Measurements from ENCODE around the gene TRAPPC1. TPM values are rescaled to one million over a fixed set of nuclear protein-coding genes. Genes with fewer than 3 reads are reported as not detected.

TRAPPC1 gene
- total and polyA plus RNA-seq, 4 donors, result 15.9 to 96.9 (median 57.2) TPM

DNA sequence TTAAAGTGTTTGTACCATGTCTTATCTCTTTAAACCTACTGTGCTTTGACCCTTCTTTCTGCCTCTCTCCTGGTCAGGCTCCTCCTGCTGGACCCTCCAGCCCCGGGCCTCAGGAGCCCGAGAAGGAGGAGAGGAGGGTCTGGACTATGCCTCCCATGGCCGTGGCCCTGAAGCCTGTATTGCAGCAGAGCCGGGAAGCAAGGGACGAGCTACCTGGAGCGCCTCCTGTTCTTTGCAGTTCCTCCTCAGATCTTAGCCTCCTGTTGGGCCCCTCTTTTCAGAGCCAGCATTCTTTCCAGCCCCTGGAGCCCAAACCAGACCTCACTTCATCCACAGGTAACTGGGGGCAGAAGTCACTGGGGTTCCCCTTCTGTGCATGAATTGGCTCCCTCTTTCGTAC lies 13.9 kb upstream of the TRAPPC1 start:
- no peak for DNase-seq (ENCODE audit: low spot score)
- TF ChIP-seq RAD21 (IDR thresholded peaks at IDR 0.05) (no peak), EGR1 (IDR thresholded peaks at IDR 0.05; ENCODE audit: low read depth in 2 of 2) (no peak), FOXA2 (IDR thresholded peaks at IDR 0.05) (no peak)
- TF ChIP-seq, protein P1, sequence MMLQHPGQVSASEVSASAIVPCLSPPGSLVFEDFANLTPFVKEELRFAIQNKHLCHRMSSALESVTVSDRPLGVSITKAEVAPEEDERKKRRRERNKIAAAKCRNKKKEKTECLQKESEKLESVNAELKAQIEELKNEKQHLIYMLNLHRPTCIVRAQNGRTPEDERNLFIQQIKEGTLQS (IDR thresholded peaks at IDR 0.05), result no peak

DNA sequence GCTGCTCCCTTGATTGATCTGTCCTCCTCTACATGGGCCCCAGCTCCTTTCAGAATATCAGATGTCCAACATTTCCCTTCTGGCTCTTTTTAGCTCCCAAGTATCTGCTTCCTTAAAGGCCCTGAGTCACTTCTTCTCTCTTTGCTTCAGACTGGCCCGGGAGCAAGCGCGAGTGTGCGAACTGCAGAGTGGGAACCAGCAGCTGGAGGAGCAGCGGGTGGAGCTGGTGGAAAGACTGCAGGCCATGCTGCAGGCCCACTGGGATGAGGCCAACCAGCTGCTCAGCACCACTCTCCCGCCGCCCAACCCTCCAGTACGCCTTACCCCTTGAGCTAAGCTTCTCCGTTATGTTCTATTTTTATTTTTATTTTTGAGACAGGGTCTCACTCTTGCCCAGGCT lies 12.6 kb upstream of the TRAPPC1 start:
- TF ChIP-seq, protein P1 (IDR thresholded peaks at IDR 0.05), result no peak
- TF ChIP-seq HNF4G (IDR thresholded peaks at IDR 0.05) (no peak), JUND (IDR thresholded peaks at IDR 0.05) (no peak), SP1 (IDR thresholded peaks at IDR 0.05) (no peak), RAD21 (IDR thresholded peaks at IDR 0.05) (no peak), FOXA1 (IDR thresholded peaks at IDR 0.05) (no peak), RXRA (IDR thresholded peaks at IDR 0.05) (no peak), GABPA (IDR thresholded peaks at IDR 0.05 in 1 of 2, conservative IDR thresholded peaks at IDR 0.05 in 1 of 2) (no peak), TAF1 (conservative IDR thresholded peaks at IDR 0.05) (no peak), NR2F2 (IDR thresholded peaks at IDR 0.05) (no peak), FOXA2 (IDR thresholded peaks at IDR 0.05) (no peak), EGR1 (IDR thresholded peaks at IDR 0.05; ENCODE audit: low read depth in 2 of 2) (no peak), YY1 (IDR thresholded peaks at IDR 0.05) (no peak), HNF4A (conservative IDR thresholded peaks at IDR 0.05) (no peak)
- TF ChIP-seq, protein P2, sequence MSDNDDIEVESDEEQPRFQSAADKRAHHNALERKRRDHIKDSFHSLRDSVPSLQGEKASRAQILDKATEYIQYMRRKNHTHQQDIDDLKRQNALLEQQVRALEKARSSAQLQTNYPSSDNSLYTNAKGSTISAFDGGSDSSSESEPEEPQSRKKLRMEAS (IDR thresholded peaks at IDR 0.05), result no peak
- TF ChIP-seq, protein P3, sequence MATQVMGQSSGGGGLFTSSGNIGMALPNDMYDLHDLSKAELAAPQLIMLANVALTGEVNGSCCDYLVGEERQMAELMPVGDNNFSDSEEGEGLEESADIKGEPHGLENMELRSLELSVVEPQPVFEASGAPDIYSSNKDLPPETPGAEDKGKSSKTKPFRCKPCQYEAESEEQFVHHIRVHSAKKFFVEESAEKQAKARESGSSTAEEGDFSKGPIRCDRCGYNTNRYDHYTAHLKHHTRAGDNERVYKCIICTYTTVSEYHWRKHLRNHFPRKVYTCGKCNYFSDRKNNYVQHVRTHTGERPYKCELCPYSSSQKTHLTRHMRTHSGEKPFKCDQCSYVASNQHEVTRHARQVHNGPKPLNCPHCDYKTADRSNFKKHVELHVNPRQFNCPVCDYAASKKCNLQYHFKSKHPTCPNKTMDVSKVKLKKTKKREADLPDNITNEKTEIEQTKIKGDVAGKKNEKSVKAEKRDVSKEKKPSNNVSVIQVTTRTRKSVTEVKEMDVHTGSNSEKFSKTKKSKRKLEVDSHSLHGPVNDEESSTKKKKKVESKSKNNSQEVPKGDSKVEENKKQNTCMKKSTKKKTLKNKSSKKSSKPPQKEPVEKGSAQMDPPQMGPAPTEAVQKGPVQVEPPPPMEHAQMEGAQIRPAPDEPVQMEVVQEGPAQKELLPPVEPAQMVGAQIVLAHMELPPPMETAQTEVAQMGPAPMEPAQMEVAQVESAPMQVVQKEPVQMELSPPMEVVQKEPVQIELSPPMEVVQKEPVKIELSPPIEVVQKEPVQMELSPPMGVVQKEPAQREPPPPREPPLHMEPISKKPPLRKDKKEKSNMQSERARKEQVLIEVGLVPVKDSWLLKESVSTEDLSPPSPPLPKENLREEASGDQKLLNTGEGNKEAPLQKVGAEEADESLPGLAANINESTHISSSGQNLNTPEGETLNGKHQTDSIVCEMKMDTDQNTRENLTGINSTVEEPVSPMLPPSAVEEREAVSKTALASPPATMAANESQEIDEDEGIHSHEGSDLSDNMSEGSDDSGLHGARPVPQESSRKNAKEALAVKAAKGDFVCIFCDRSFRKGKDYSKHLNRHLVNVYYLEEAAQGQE (IDR thresholded peaks at IDR 0.05), result no peak
- TF ChIP-seq, protein P4, sequence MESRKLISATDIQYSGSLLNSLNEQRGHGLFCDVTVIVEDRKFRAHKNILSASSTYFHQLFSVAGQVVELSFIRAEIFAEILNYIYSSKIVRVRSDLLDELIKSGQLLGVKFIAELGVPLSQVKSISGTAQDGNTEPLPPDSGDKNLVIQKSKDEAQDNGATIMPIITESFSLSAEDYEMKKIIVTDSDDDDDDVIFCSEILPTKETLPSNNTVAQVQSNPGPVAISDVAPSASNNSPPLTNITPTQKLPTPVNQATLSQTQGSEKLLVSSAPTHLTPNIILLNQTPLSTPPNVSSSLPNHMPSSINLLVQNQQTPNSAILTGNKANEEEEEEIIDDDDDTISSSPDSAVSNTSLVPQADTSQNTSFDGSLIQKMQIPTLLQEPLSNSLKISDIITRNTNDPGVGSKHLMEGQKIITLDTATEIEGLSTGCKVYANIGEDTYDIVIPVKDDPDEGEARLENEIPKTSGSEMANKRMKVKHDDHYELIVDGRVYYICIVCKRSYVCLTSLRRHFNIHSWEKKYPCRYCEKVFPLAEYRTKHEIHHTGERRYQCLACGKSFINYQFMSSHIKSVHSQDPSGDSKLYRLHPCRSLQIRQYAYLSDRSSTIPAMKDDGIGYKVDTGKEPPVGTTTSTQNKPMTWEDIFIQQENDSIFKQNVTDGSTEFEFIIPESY (IDR thresholded peaks at IDR 0.05), result no peak
- TF ChIP-seq, protein P5, sequence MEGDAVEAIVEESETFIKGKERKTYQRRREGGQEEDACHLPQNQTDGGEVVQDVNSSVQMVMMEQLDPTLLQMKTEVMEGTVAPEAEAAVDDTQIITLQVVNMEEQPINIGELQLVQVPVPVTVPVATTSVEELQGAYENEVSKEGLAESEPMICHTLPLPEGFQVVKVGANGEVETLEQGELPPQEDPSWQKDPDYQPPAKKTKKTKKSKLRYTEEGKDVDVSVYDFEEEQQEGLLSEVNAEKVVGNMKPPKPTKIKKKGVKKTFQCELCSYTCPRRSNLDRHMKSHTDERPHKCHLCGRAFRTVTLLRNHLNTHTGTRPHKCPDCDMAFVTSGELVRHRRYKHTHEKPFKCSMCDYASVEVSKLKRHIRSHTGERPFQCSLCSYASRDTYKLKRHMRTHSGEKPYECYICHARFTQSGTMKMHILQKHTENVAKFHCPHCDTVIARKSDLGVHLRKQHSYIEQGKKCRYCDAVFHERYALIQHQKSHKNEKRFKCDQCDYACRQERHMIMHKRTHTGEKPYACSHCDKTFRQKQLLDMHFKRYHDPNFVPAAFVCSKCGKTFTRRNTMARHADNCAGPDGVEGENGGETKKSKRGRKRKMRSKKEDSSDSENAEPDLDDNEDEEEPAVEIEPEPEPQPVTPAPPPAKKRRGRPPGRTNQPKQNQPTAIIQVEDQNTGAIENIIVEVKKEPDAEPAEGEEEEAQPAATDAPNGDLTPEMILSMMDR (IDR thresholded peaks at IDR 0.05; ENCODE audit: low read depth, low read length, missing input control), result no peak
- peaks cover 9 to 75% (median 51%) of the 10 kb centered on the region in 4 donors for H3K36me3 ChIP-seq (ENCODE audit: control insufficient read depth in 4 of 4, insufficient read depth in 3 of 4, low read depth in 1 of 4, low read length in 3 of 4)
- no peak overlapping the region for H3K27ac ChIP-seq (ENCODE audit: low read depth in 1 of 2, low read length in 2 of 2)
- H3K9me3 ChIP-seq (ENCODE audit: control insufficient read depth in 4 of 4, low read length in 3 of 4), result no peaks in the 10 kb centered on the region
- no peaks in the 10 kb centered on the region for H3K4me1 ChIP-seq (ENCODE audit: control insufficient read depth in 4 of 4, insufficient read depth in 4 of 4, low read length in 3 of 4)
- no peak for DNase-seq (ENCODE audit: low spot score)
- 95% methylated on average over 9 of the region's 9 CpGs for whole genome bisulfite sequencing
- no peaks in the 10 kb centered on the region for H3K27me3 ChIP-seq (ENCODE audit: control insufficient read depth in 4 of 4, insufficient read depth in 4 of 4, low read length in 3 of 4)
- H3K9ac ChIP-seq (ENCODE audit: low read depth in 1 of 2, low read length in 2 of 2), result no peak overlapping the region
- no peak overlapping the region for H3K4me3 ChIP-seq (ENCODE audit: low read depth in 1 of 3, low read length in 3 of 3)

More for the DNA sequence above, 13.9 kb upstream of the TRAPPC1 start:
- no peaks in the 10 kb centered on the region for H3K4me1 ChIP-seq (ENCODE audit: control insufficient read depth in 4 of 4, insufficient read depth in 4 of 4, low read length in 3 of 4)
- no peak overlapping the region for H3K4me3 ChIP-seq (ENCODE audit: low read depth in 1 of 3, low read length in 3 of 3)
- WGBS, result 84% methylated on average over 7 of the region's 7 CpGs
- peaks cover 9 to 67% (median 45%) of the 10 kb centered on the region in 4 donors for H3K36me3 ChIP-seq (ENCODE audit: control insufficient read depth in 4 of 4, insufficient read depth in 3 of 4, low read depth in 1 of 4, low read length in 3 of 4)
- no peak overlapping the region for H3K27ac ChIP-seq (ENCODE audit: low read depth in 1 of 2, low read length in 2 of 2)
- H3K27me3 ChIP-seq (ENCODE audit: control insufficient read depth in 4 of 4, insufficient read depth in 4 of 4, low read length in 3 of 4), result no peaks in the 10 kb centered on the region
- no peak overlapping the region for H3K9ac ChIP-seq (ENCODE audit: low read depth in 1 of 2, low read length in 2 of 2)
- H3K9me3 ChIP-seq (ENCODE audit: control insufficient read depth in 4 of 4, low read length in 3 of 4), result no peaks in the 10 kb centered on the region
